ENCODE data around the gene RPA4.
"Not testable (repeated sequence)": the region's sequence is repeated elsewhere in the genome, so short reads cannot be mapped to it uniquely, and the experiment has no call there.

Gene RPA4

DNA sequence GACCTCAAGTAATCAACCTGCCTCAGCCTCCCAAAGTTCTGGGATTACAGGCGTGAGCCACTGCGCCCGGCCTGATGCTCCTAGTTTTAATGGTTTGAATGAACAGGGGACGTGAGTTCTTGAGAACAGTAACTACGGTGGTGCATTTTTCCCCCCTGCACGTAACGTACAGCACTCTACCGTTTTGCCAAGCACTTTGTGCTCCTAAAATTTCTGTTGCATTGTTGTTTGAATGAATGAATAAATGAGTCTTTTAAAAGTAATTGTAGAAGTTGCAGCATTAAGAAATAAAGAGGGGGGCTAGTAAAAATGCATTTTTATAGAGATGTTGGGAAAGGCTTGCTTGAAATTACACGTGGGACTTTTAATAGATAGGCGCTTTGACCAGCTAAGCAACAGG is at the start of gene RPA4:
Gene RPA4 (plus strand): TSS at position 301 of the 400 bp plus-strand sequence. CDS start 403 bp downstream, outside the sequence.
- no peak for DNase-seq

DNA sequence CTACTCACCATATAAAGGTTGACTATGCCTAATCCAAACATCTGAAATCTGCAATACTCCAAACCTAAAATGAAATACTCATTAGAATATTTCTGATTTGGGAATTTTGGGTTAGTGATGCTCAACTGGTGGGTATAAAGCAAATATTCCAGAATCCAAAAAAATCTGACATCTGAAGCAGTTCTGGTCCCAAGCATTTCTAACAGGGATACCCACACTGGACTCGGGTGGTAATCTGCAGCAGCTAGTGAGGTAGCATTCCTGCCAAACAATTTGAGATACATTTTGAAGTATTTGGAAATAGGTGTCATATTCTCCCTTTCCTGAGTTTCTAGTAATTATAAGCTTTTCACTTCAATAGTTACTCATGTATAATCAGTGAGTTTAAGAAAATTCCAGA is 49.6 kb upstream of the RPA4 start:
- no peak for DNase-seq

DNA sequence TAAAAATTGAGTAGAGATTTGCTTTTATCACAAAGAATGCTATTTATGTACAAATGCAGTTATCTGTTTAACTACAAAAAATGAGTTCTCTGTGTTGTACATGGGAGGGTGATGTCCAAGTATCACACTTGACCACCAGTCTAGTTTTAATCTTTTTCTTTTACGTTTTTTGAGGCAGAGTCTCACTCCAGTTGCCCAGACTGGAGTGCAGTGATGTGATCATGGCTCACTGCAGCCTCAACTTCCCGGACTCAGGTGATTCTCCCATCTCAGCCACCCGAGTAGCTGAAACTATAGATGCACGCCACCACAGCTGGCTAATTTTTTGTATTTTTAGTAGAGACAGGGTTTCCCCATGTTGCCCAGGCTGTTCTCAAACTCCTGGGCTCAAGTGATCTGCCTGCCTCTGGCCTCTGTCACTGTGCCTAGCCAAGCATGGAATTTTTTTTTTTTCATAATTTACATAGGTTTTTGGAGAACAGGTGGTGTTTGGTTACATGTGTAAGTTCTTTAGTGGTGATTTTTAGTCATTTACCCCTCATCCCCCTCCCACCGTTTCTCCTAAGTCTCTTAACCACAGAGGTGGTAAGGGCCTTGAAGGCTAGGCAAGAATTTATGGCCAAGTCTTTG is 47.9 kb upstream of the RPA4 start:
- no peak for DNase-seq

GRCh38 chrX:96837808-96838207 is 45.9 kb upstream of the RPA4 start:
- no peak for DNase-seq

- no peak for DNase-seq
Observed at GRCh38 chrX:96838537-96838936, 45.2 kb upstream of the RPA4 start.

- no peak for DNase-seq
Observed at GRCh38 chrX:96841325-96841724, 42.4 kb upstream of the RPA4 start.

DNA sequence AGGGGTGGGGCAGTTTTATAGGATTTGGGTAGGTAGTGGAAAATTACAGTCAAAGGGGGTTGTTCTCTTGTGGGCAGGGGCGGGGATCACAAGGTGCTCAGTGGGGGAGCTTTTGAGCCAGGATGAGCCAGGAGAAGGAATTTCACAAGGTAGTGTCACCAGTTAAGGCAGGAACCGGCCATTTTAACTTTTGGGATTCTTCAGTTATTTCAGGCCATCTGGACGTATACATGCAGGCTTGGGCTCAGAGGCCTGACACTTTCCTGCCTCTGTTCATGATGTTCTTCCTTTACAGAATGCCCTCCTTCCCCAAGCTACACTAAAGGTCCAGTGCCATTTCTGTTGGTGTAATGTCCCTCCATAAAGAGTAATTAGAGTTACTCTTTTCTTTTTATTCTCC is 41.8 kb upstream of the RPA4 start:
- DNase-seq, result not testable (repeated sequence)

DNA sequence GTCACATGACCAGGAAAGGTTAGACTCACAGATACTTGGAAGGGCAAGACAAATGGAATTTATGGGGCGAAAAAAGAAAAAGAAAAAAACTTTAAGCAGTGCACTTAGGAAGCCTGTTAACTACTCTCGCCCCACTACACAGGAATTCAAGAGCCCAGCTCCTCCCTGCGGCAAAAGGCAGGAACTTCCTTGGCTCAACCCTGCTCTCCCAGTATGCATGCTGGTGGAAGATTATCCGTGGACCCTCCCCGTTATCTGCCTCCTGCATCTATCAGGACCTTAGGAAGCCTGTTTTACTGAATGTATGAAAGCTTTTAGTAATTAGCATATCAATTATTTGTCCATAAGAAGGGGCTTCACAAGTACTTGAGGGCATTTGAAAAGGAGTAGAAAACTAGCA is 40.1 kb upstream of the RPA4 start:
- no peak for DNase-seq

GRCh38 chrX:96846841-96847240 is 36.9 kb upstream of the RPA4 start:
- DNase-seq, result no peak

- DNase-seq, result not testable (repeated sequence)
Observed at GRCh38 chrX:96859422-96859821, 24.3 kb upstream of the RPA4 start.

DNA sequence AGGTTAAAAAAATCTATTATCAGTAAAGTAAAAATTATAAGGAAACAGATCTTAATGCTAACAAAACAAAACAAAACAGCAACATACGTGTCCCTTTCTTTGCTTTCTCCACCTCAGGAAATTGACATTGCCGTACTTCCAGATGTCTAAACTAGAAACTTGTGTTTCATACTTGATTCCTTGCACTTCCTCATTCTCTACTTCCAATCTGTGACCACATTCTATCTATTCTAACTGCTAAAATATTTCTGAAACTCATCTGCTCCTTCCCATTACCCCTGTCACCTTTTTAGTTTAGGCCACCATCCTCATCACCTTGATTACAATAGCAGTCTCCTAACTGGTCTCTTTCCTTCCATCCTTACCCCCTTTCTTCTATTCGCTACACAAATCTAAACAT is 22.5 kb upstream of the RPA4 start:
- DNase-seq, result no peak

GRCh38 chrX:96861661-96862060 is 22.0 kb upstream of the RPA4 start:
- no peak for DNase-seq

GRCh38 chrX:96884027-96884426 is 319 bp downstream of the RPA4 start:
- no peak for DNase-seq

- DNase-seq, result no peak
Observed at GRCh38 chrX:96889726-96890125, 6.0 kb downstream of the RPA4 start.

DNA sequence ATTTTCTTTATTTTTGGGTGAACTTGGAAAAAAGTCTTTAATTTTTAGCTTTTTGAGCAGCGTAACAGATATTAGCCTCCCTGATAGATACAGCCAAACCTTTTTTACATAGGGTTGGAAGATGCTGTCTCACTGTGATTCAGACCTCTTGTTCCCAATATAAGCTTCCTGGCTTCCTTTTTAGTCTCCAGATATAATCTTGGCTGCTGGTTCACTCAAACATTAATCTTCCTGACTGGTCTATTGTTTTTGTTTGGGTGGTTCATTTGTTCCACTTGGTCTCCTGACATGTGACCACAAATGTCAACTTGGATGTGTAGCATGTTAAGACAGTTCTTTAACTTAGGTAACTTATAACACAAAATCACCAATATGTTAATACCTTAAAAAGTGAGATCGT is 23.0 kb downstream of the RPA4 start:
- no peak for DNase-seq

GRCh38 chrX:96907516-96908272 is 24.0 kb downstream of the RPA4 start:
- DNase-seq, result no peak

- DNase-seq, result no peak
Observed at GRCh38 chrX:96909291-96909690, 25.6 kb downstream of the RPA4 start.

DNA sequence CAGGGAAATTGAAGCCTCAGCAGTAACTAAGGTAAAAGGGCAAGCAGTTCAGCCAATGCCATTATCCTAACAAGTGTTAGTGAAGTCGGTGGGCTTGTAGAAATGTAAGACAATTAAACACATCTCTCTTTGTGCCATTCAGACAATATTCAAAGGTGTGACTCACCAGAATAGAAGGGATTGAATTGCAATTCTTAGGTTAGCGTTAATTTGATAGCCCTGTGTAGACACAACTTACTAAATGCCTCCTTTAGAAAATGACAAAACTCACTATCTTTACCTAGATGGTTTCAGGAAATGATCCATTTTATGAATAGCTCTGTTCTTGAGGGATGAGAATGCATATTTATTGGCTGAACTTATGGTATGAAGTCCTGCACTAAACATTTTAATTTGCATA is 35.2 kb downstream of the RPA4 start:
- DNase-seq, result no peak

GRCh38 chrX:96919672-96920071 is 36.0 kb downstream of the RPA4 start:
- DNase-seq, result no peak

GRCh38 chrX:96924581-96924980 is 40.9 kb downstream of the RPA4 start:
- DNase-seq, result no peak

DNA sequence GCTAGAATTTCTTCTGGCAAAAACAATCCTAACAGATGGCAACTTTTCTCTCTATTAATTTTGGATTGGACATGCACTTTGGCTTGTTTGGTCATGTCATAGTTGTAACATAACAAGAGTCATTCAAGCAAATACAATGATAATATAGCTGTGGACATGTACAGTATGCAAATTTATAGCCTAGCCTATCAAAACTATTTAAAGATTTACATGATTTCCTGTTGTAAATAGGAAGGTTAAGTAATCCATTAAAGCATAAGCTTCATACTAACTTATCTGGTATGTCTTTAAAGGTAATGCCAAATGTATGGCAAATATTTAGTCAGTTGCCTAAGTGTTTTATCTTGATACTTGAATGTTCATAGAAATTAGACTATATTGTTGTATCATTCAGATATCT is 45.3 kb downstream of the RPA4 start:
- no peak for DNase-seq

Data from amygdala (tissue), 56 donors.